ENCODE results near the gene DIO3. TPM values are rescaled to one million over a fixed set of nuclear protein-coding genes. Genes with fewer than 3 reads are reported as not detected.

DIO3 gene
- total and polyA plus RNA-seq, 4 donors = 0.35 to 1.3 (median 0.38) TPM

DNA sequence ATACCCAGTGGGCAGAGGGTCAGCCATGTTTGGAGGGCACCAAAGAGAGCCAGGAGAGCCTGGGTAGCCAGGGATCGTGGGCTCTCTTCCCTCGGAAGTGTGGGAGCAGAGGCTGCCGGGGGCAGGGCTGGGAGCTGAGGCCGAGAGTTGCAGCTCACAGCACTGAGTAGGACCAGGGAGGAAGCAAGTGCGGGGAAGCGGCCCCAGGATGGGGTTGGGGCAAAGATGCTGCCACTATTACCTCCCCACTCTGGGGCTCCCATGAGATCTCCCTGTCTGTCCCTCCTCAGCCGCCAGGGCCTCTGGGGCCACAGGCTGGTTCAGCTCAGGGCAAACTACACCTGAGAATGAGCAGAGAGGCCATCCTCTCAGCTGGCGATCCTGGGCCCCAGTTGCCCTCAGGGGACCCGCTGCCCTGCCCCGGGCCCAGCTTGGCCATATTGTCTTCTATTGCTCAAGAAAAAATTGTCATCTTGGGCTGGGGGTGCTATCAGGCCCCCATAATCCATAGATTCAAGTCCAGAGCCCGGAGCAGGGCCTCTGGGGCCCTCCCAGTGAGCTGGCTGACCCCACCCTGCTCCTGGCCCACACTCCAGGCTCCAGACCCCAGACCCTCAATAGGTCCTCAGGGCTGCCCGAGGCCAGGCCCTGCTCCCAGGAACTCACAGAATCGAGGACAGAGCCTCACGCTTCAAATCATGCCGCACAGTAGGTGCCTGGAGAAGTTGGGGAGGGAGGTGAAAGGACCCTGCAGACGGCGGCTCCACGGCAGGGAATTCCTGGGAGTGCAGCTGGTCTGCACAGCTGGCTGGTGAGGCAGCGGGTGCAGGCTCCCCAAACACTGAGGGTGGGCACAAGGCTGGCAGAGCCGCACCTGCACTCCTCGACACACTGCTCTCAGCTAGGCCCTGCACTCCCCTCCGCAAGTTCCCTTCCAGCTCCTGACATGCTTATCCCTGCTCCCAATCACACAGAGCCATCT is 20.5 kb upstream of the DIO3 start:
- no peak for DNase-seq (ENCODE audit: low read depth in 4 of 6, low spot score in 6 of 6)
- Histone ChIP-seq H3K4me3 (ENCODE audit: low read depth, low read length) (no peak overlapping the region), H3K27me3 (ENCODE audit: control insufficient read depth, insufficient read depth, low read length) (no peaks in the 10 kb centered on the region), H3K4me1 (ENCODE audit: control insufficient read depth, insufficient read depth, low read length) (peaks cover 6% of the 10 kb centered on the region), H3K36me3 (ENCODE audit: control insufficient read depth, insufficient read depth, low read length) (no peaks in the 10 kb centered on the region), H3K27ac (ENCODE audit: low read depth, low read length) (no peak overlapping the region), H3K9me3 (ENCODE audit: control insufficient read depth, insufficient read depth, low read length) (no peaks in the 10 kb centered on the region)
- WGBS (ENCODE audit: insufficient coverage) = 93% methylated on average over 19 of the region's 22 CpGs

DNA sequence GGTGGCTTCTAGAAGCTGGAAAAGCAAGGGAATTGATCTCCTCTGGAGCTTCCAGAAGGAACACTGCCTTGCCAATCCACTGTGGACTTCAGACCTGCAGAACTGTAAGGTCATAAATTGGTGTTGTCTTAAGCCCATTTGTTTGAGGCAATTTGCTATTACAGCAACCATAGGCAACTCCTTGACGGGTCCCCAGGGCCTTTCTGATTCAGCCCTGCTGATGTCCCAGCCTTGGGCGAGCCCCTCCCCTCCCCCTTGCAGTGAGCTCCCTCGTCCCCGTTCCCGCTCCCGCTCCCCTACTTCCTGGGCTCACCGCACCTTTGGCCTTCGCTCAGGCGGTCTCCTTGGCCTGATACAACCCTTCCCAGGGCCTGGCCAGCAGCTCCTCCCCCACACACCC is 18.9 kb upstream of the DIO3 start:
- Histone ChIP-seq H3K27me3 (ENCODE audit: control insufficient read depth, insufficient read depth, low read length) (no peaks in the 10 kb centered on the region), H3K4me1 (ENCODE audit: control insufficient read depth, insufficient read depth, low read length) (peaks cover 6% of the 10 kb centered on the region), H3K4me3 (ENCODE audit: low read depth, low read length) (no peak overlapping the region), H3K27ac (ENCODE audit: low read depth, low read length) (no peak overlapping the region), H3K9me3 (ENCODE audit: control insufficient read depth, insufficient read depth, low read length) (no peaks in the 10 kb centered on the region), H3K36me3 (ENCODE audit: control insufficient read depth, insufficient read depth, low read length) (no peaks in the 10 kb centered on the region)
- DNase-seq (ENCODE audit: low read depth in 4 of 6, low spot score in 6 of 6) = no peak
- WGBS (ENCODE audit: insufficient coverage) = 73% methylated on average over 9 of the region's 9 CpGs

DNA sequence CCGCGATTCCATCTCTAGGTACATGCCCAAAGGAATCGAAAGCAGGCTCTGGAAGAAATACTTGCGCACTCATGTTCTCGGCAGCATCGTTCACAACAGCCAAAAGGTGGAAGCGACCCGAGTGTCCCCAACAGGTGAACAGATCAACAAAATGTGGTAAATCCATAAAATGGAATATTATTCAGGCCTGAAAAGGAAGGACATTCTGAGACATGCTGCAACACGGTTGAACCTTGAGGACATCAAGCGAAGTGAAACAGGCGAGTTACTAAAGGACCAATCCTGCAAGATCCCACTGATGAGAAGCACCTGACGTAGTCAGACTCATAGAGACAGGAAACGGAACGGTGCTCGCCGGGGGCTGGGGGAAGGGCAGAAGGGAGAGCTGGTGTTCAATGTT is 17.5 kb upstream of the DIO3 start:
- no peak overlapping the region for H3K4me3 ChIP-seq (ENCODE audit: low read depth, low read length)
- H3K27me3 ChIP-seq (ENCODE audit: control insufficient read depth, insufficient read depth, low read length) = no peaks in the 10 kb centered on the region
- peaks cover 6% of the 10 kb centered on the region for H3K4me1 ChIP-seq (ENCODE audit: control insufficient read depth, insufficient read depth, low read length)
- no peak overlapping the region for H3K27ac ChIP-seq (ENCODE audit: low read depth, low read length)
- DNase-seq (ENCODE audit: low read depth in 4 of 6, low spot score in 6 of 6) = no peak
- over 99% methylated on average over 16 of the region's 16 CpGs for WGBS (ENCODE audit: insufficient coverage)
- H3K9me3 ChIP-seq (ENCODE audit: control insufficient read depth, insufficient read depth, low read length) = no peaks in the 10 kb centered on the region
- H3K36me3 ChIP-seq (ENCODE audit: control insufficient read depth, insufficient read depth, low read length) = no peaks in the 10 kb centered on the region

DNA sequence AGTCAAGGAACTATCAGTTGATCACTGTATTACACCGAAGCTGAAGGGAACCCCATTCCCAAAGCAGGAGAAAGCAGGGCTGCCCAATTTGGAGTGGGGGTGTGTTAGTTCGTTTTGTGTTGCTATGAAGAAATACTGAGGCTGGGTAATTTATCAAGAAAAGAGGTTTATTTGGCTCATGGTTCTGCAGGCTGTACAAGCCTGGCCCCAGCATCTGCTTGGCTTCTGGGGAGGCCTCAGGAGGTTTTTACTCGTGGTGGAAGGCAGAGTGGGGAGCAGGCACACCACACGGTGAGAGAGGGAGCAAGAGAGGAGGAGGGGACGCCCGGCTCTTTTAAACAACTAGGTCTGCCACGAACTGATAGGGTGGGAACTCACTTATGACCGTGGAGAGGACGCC is 16.7 kb upstream of the DIO3 start:
- whole genome bisulfite sequencing (ENCODE audit: insufficient coverage) = 65% methylated on average over 4 of the region's 9 CpGs
- no peak overlapping the region for H3K4me3 ChIP-seq (ENCODE audit: low read depth, low read length)

DNA sequence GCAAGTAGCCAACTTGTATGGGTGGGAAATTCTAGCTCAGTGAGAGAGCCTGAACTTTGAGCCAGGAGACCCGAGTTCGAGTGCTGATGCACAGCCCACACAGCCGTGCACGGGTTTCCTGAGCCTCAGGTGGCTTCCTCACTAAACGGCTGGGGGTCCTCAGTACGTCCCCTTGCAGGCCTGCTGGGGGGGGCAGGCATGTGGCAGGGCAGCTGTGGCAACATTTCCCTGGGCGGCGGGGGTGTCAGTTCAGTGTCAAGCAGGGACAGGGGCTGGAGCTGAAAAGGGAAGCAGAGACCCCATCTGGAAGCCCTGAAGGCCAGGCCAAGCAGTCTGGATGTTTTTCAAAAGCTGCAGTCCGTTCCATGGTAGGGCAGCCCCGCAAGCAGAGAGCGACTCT is 14.6 kb upstream of the DIO3 start:
- H3K4me1 ChIP-seq (ENCODE audit: control insufficient read depth, insufficient read depth, low read length) = no peaks in the 10 kb centered on the region
- no peaks in the 10 kb centered on the region for H3K36me3 ChIP-seq (ENCODE audit: control insufficient read depth, insufficient read depth, low read length)
- H3K4me3 ChIP-seq (ENCODE audit: low read depth, low read length) = no peak overlapping the region
- H3K27me3 ChIP-seq (ENCODE audit: control insufficient read depth, insufficient read depth, low read length) = no peaks in the 10 kb centered on the region
- WGBS (ENCODE audit: insufficient coverage) = 87% methylated on average over 11 of the region's 11 CpGs
- H3K9me3 ChIP-seq (ENCODE audit: control insufficient read depth, insufficient read depth, low read length) = no peaks in the 10 kb centered on the region
- no peak overlapping the region for H3K27ac ChIP-seq (ENCODE audit: low read depth, low read length)
- DNase-seq (ENCODE audit: low read depth in 4 of 6, low spot score in 6 of 6) = no peak

More for the DNA sequence above, 16.7 kb upstream of the DIO3 start:
- no peak for DNase-seq (ENCODE audit: low read depth in 4 of 6, low spot score in 6 of 6)
- Histone ChIP-seq H3K9me3 (ENCODE audit: control insufficient read depth, insufficient read depth, low read length) (no peaks in the 10 kb centered on the region), H3K4me1 (ENCODE audit: control insufficient read depth, insufficient read depth, low read length) (peaks cover 6% of the 10 kb centered on the region), H3K36me3 (ENCODE audit: control insufficient read depth, insufficient read depth, low read length) (no peaks in the 10 kb centered on the region), H3K27ac (ENCODE audit: low read depth, low read length) (no peak overlapping the region), H3K27me3 (ENCODE audit: control insufficient read depth, insufficient read depth, low read length) (no peaks in the 10 kb centered on the region)

DNA sequence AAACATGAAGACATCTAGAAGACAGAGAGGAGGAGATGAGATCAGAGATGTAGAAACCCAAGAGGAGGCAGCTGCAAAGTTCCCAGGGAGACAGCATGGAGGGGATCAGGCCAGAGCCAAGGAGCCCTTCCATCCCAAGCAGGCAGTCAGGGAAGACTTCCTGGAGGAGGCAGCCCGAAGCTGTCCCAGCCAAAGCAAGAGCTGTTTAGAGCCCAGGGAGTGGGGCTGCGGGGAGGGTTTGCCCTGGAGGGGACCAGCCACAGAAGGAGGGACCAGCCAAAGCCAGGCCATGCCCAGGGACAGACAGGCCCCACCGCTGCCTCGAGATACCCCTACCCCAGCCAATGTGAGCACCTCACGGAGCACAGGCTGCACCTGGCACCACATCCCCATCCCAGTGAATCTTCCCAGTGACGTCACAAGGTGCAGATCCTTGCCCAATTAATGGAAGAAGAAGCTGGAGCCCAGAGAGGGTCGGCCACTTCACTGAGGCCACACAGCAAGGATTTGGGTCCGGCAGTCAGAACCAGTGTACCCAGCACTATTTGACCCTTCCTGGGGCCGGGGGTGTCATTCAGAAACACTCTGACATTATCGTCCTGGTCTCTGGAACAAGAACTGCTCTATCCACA is 14.1 kb upstream of the DIO3 start:
- WGBS (ENCODE audit: insufficient coverage) = 95% methylated on average over 10 of the region's 10 CpGs
- no peaks in the 10 kb centered on the region for H3K9me3 ChIP-seq (ENCODE audit: control insufficient read depth, insufficient read depth, low read length)
- H3K36me3 ChIP-seq (ENCODE audit: control insufficient read depth, insufficient read depth, low read length) = no peaks in the 10 kb centered on the region
- DNase-seq (ENCODE audit: low read depth in 4 of 6, low spot score in 6 of 6) = no peak
- no peak overlapping the region for H3K27ac ChIP-seq (ENCODE audit: low read depth, low read length)
- H3K4me3 ChIP-seq (ENCODE audit: low read depth, low read length) = no peak overlapping the region
- no peaks in the 10 kb centered on the region for H3K27me3 ChIP-seq (ENCODE audit: control insufficient read depth, insufficient read depth, low read length)
- no peaks in the 10 kb centered on the region for H3K4me1 ChIP-seq (ENCODE audit: control insufficient read depth, insufficient read depth, low read length)

DNA sequence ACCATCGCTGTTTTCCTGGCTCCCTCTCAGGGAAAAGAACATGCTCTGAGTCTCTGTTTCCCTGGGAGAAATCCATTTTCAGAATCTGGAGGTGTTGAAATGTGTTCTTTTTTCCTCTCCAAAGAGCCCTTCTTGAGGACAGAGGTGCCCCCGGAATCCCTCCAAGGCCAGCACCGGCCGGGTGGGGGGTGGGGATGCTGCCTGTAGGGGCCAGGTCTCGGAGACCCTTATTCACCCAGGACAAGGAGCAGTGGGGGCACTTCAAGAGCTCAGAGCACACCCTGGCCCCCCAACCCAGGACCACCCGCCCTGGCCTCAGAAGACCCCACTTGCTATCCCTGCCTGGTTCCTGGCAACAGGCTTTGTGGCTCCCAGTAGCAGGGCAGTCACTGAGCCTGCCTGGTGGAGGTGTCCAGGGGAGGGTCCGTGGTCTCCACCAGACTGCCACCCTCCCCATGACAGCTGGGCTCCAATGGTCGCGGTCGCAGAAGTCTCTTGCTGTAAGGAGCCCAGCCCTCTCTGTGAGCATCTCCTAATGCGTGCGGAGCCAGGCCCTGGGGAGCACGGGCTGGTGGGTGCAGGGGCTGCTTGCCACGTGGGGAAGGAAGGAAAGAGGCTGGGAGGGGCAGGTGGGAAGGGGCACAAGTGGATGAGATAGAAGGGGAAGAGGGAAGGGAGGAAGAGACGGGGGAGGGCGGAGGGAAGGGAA is 13.2 kb upstream of the DIO3 start:
- H3K4me1 ChIP-seq (ENCODE audit: control insufficient read depth, insufficient read depth, low read length) = no peaks in the 10 kb centered on the region
- WGBS (ENCODE audit: insufficient coverage) = 78% methylated on average over 12 of the region's 16 CpGs
- no peak overlapping the region for H3K4me3 ChIP-seq (ENCODE audit: low read depth, low read length)
- H3K9me3 ChIP-seq (ENCODE audit: control insufficient read depth, insufficient read depth, low read length) = no peaks in the 10 kb centered on the region
- no peaks in the 10 kb centered on the region for H3K27me3 ChIP-seq (ENCODE audit: control insufficient read depth, insufficient read depth, low read length)
- no peak for DNase-seq (ENCODE audit: low read depth in 4 of 6, low spot score in 6 of 6)
- H3K36me3 ChIP-seq (ENCODE audit: control insufficient read depth, insufficient read depth, low read length) = no peaks in the 10 kb centered on the region
- H3K27ac ChIP-seq (ENCODE audit: low read depth, low read length) = no peak overlapping the region

DNA sequence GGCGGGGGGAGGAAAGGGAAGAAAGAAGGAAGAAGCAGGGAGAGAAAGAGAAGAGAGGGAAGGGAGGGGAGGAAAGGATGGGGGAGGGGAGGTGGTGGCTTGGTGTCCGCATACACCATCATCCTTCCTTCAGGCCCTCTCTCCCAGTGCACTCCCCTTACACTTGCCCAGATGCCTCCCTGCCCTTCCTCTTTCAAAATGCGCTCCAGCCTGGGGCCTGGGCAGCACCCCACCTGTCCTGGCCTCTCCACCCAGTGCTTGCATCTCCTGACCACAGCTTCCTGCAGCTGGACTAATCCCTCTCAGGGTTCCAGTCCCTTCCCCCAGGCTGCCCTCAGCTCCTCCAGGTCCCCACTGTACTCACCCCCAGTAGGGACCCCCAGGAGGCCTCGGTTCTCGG is 12.6 kb upstream of the DIO3 start:
- WGBS (ENCODE audit: insufficient coverage) = 92% methylated on average over 4 of the region's 5 CpGs

DNA sequence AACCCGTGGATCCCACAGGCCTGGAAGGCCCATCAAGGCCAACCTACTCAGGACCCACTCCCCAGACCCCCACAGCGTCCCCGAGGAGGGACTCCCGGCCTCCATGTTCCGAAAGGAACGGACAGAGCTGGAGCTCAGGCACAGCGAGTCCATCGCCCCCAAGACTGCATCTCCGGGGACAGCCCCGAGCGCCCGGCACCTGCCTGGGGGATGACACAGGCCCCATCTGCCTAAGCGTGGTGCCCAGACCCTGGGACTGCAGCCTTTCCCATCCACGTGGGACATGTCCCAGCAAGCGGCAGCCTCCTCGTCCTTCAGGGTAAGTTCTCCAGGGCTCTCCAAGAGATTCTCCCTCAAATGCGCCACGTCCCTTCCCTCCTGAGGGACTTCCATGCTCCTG is 12.1 kb upstream of the DIO3 start:
- 93% methylated on average over 18 of the region's 18 CpGs for WGBS (ENCODE audit: insufficient coverage)
- Histone ChIP-seq H3K27ac (ENCODE audit: low read depth, low read length) (no peak overlapping the region), H3K27me3 (ENCODE audit: control insufficient read depth, insufficient read depth, low read length) (no peaks in the 10 kb centered on the region), H3K36me3 (ENCODE audit: control insufficient read depth, insufficient read depth, low read length) (no peaks in the 10 kb centered on the region), H3K9me3 (ENCODE audit: control insufficient read depth, insufficient read depth, low read length) (no peaks in the 10 kb centered on the region), H3K4me3 (ENCODE audit: low read depth, low read length) (no peak overlapping the region), H3K4me1 (ENCODE audit: control insufficient read depth, insufficient read depth, low read length) (no peaks in the 10 kb centered on the region)
- no peak for DNase-seq (ENCODE audit: low read depth in 4 of 6, low spot score in 6 of 6)

More for the DNA sequence above, 12.6 kb upstream of the DIO3 start:
- Histone ChIP-seq H3K4me3 (ENCODE audit: low read depth, low read length) (no peak overlapping the region), H3K9me3 (ENCODE audit: control insufficient read depth, insufficient read depth, low read length) (no peaks in the 10 kb centered on the region), H3K27ac (ENCODE audit: low read depth, low read length) (no peak overlapping the region), H3K4me1 (ENCODE audit: control insufficient read depth, insufficient read depth, low read length) (no peaks in the 10 kb centered on the region), H3K27me3 (ENCODE audit: control insufficient read depth, insufficient read depth, low read length) (no peaks in the 10 kb centered on the region), H3K36me3 (ENCODE audit: control insufficient read depth, insufficient read depth, low read length) (no peaks in the 10 kb centered on the region)
- DNase-seq (ENCODE audit: low read depth in 4 of 6, low spot score in 6 of 6) = no peak
